ENCODE measurements around the gene SLC22A23. TPM values are rescaled to one million over a fixed set of nuclear protein-coding genes. Genes with fewer than 3 reads are reported as not detected.
A peak's percentile ranks its signal among the peaks of the same experiment; 100 is the strongest.

Gene SLC22A23
- total RNA-seq, 4 donors from 2014 or later, result 8.3 to 22.5 (median 12.8) TPM

GRCh38 chr6:3414327-3415081, 42.3 kb downstream of the SLC22A23 start:
- TF ChIP-seq CTCF (IDR thresholded peaks at IDR 0.05), result no peak
- ATAC-seq (ENCODE audit: low FRiP score), result no peak
- no peak for DNase-seq (ENCODE audit: low spot score)

GRCh38 chr6:3413592-3413991, 43.3 kb downstream of the SLC22A23 start:
- DNase-seq (ENCODE audit: low spot score), result no peak
- no peak for TF ChIP-seq CTCF (IDR thresholded peaks at IDR 0.05)

GRCh38 chr6:3412779-3413500, 43.9 kb downstream of the SLC22A23 start:
- ATAC-seq (ENCODE audit: low FRiP score) (no peak), DNase-seq (ENCODE audit: low spot score) (no peak)
- TF ChIP-seq CTCF (IDR thresholded peaks at IDR 0.05), result no peak

More at GRCh38 chr6:3413592-3413991, 43.3 kb downstream of the SLC22A23 start:
- ATAC-seq (ENCODE audit: low FRiP score), result no peak

- no peak for DNase-seq (ENCODE audit: low spot score)
- ATAC-seq (ENCODE audit: low FRiP score), result no peak
- no peak for TF ChIP-seq CTCF (IDR thresholded peaks at IDR 0.05)
Measured at GRCh38 chr6:3411967-3412778, 44.7 kb downstream of the SLC22A23 start.

GRCh38 chr6:3410385-3411360, 46.2 kb downstream of the SLC22A23 start:
- TF ChIP-seq CTCF (IDR thresholded peaks at IDR 0.05), result no peak

More at GRCh38 chr6:3410385-3411360, 46.2 kb downstream of the SLC22A23 start:
- DNase-seq (ENCODE audit: low spot score), result peak; percentile 56
- ATAC-seq (ENCODE audit: low FRiP score), result peak; percentile 1

Data from omental fat pad (tissue), 4 donors.